Loucy (cell line): Measurements from ENCODE around the gene PNPLA7.

Source experiments
- EZH2phosphoT487 ChIP-seq: fragments of 200-600 bp; IDR thresholded peaks from 2 replicates; pipeline ENCODE4 v1.6.1; 2018; ENCODE audit warnings: antibody characterized with exemption, mild to moderate bottlenecking, moderate library complexity, borderline replicate concordance
- TF ChIP-seq, protein P1 (sequence below): fragments of 200-600 bp; sonication (generic); conservative IDR thresholded peaks from 2 replicates; pipeline ENCODE4 v1.5.1; 2014; ENCODE audit warnings: mild to moderate bottlenecking, antibody characterized with exemption, low read length

DNA sequence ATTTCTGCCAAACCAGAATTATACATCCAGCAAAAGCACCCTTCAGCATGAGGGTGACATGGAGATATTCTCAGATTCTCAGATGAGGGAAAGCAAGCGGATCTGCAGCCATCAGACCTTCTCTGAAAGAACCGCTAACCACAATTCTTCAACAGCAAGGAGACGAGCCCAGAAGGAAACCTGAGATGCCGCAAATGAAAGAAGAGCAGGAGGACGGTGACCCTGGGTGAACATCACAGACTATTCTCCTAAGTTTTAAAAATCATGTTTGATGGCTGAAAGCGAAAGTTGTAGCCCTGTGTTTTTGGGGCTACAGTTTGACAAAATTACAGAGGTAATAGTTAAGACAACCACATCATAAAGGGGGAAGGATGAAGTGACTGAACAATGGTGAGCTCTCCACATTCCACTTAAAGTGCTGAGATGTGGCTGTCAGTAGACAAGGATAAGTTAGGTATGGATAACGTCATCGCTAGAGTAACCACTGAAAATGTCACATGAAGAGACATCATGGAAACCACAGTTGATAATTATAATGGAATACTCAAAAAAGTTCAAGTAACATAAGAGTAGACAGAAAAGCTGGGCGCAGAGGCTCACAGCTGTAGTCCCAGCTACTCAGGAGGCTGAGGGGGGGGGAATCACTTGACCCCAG, 59.5 kb downstream of the PNPLA7 start:
- no peak for TF ChIP-seq EZH2phosphoT487
- TF ChIP-seq, protein P1, sequence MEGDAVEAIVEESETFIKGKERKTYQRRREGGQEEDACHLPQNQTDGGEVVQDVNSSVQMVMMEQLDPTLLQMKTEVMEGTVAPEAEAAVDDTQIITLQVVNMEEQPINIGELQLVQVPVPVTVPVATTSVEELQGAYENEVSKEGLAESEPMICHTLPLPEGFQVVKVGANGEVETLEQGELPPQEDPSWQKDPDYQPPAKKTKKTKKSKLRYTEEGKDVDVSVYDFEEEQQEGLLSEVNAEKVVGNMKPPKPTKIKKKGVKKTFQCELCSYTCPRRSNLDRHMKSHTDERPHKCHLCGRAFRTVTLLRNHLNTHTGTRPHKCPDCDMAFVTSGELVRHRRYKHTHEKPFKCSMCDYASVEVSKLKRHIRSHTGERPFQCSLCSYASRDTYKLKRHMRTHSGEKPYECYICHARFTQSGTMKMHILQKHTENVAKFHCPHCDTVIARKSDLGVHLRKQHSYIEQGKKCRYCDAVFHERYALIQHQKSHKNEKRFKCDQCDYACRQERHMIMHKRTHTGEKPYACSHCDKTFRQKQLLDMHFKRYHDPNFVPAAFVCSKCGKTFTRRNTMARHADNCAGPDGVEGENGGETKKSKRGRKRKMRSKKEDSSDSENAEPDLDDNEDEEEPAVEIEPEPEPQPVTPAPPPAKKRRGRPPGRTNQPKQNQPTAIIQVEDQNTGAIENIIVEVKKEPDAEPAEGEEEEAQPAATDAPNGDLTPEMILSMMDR = no peak
